Stimulated activated CD8-positive, alpha-beta memory T cell treated with anti-CD3 and anti-CD28 coated beads, Interleukin-12 subunit alpha, Interleukin-12 subunit beta, amount 100 ng/mL, for 24 hours (primary cell): ENCODE measurements around the gene UBA1.
A peak's percentile ranks its signal among the peaks of the same experiment; 100 is the strongest.

Source experiments
- DNase-seq: peaks from one replicate; pipeline ENCODE4 v3.0.0-alpha.2; 2020; ENCODE audit errors: extremely low read depth

The UBA1 gene

GRCh38 chrX:47193475-47194193 is at the start of gene UBA1:
Gene UBA1, plus strand, starts transcription at chrX:47193829. Its CDS starts 4,974 bp downstream, at chrX:47198803.
- peak; percentile 73 for DNase-seq

- no peak for DNase-seq
These were observed 49.6 kb upstream of the UBA1 start for GRCh38 chrX:47143894-47144625.

- peak; percentile 75 for DNase-seq
These were observed 48.8 kb upstream of the UBA1 start, which contains the start of the genes NDUFB11 and RBM10 for GRCh38 chrX:47144626-47145394. Gene NDUFB11, minus strand, starts transcription at chrX:47144702. Its CDS starts 23 bp downstream, at chrX:47144679. Gene RBM10, plus strand, starts transcription at chrX:47145221. Its CDS starts 2,261 bp downstream, at chrX:47147482.

GRCh38 chrX:47145395-47146120 is 48.1 kb upstream of the UBA1 start:
- no peak for DNase-seq

- DNase-seq: no peak
These were observed 47.3 kb upstream of the UBA1 start for GRCh38 chrX:47146121-47146935.

GRCh38 chrX:47146936-47147859 is 46.4 kb upstream of the UBA1 start:
- no peak for DNase-seq

- no peak for DNase-seq
These were observed 44.7 kb upstream of the UBA1 start for GRCh38 chrX:47148946-47149345.

GRCh38 chrX:47151435-47151834 is 42.2 kb upstream of the UBA1 start:
- no peak for DNase-seq

- DNase-seq: no peak
These were observed 36.8 kb upstream of the UBA1 start for GRCh38 chrX:47156611-47157520.

- no peak for DNase-seq
These were observed 35.5 kb upstream of the UBA1 start for GRCh38 chrX:47158131-47158530.

- DNase-seq: no peak
These were observed 34.8 kb upstream of the UBA1 start for GRCh38 chrX:47158781-47159180.

GRCh38 chrX:47160781-47161180 is 32.8 kb upstream of the UBA1 start:
- no peak for DNase-seq

- DNase-seq: no peak
These were observed 30.6 kb upstream of the UBA1 start for GRCh38 chrX:47162927-47163583.

GRCh38 chrX:47164420-47164819 is 29.2 kb upstream of the UBA1 start:
- DNase-seq: no peak

GRCh38 chrX:47166126-47166525 is 27.5 kb upstream of the UBA1 start:
- no peak for DNase-seq

GRCh38 chrX:47168495-47169073 is 25.0 kb upstream of the UBA1 start:
- no peak for DNase-seq

GRCh38 chrX:47169273-47169672 is 24.4 kb upstream of the UBA1 start:
- DNase-seq: no peak
